H9 (cell line): ENCODE data around the gene COL18A1. TPM values are rescaled to one million over a fixed set of nuclear protein-coding genes. Genes with fewer than 3 reads are reported as not detected.

Source experiments
- DNase-seq: peaks from one replicate; pipeline ENCODE4 v3.0.0-alpha.2; 2017
- H2AFZ ChIP-seq: one replicate; pipeline ENCODE4 v1.6.1; 2013; ENCODE audit warnings: mild to moderate bottlenecking, low read length, control low read depth, moderate library complexity
- H2AK5ac ChIP-seq: 2 replicates; pipeline ENCODE4 v1.6.1; 2013; ENCODE audit warnings: low read length, control low read depth, mixed read lengths; ENCODE audit not compliant: insufficient read length
- H2BK120ac ChIP-seq: one replicate; pipeline ENCODE4 v1.6.1; 2013; ENCODE audit warnings: low read depth, mild to moderate bottlenecking, low read length, control low read depth, inconsistent platforms; ENCODE audit not compliant: poor library complexity, severe bottlenecking
- H2BK12ac ChIP-seq: 2 replicates; pipeline ENCODE4 v1.6.1; 2013; ENCODE audit warnings: low read length, control low read depth, mixed read lengths, low read depth; ENCODE audit not compliant: insufficient read length
- H2BK15ac ChIP-seq: 2 replicates; pipeline ENCODE4 v1.6.1; 2013; ENCODE audit warnings: low read depth, low read length, control low read depth
- H2BK20ac ChIP-seq: one replicate; pipeline ENCODE4 v1.6.1; 2013; ENCODE audit warnings: low read depth, mild to moderate bottlenecking, low read length, control low read depth, inconsistent platforms; ENCODE audit not compliant: poor library complexity, severe bottlenecking
- H2BK5ac ChIP-seq: 2 replicates; pipeline ENCODE4 v1.6.1; 2013; ENCODE audit warnings: low read length, control low read depth, mixed read lengths; ENCODE audit not compliant: insufficient read length
- H3K14ac ChIP-seq: 2 replicates; pipeline ENCODE4 v1.6.1; 2013; ENCODE audit warnings: low read length, control low read depth; ENCODE audit not compliant: insufficient read depth
- H3K18ac ChIP-seq: 2 replicates; pipeline ENCODE4 v1.6.1; 2013; ENCODE audit warnings: low read depth, mild to moderate bottlenecking, mixed read lengths, low read length, control low read depth; ENCODE audit not compliant: insufficient read length
- H3K23ac ChIP-seq: 2 replicates; pipeline ENCODE4 v1.6.1; 2013; ENCODE audit warnings: low read length, control low read depth, mixed read lengths, low read depth; ENCODE audit not compliant: insufficient read length
- H3K23me2 ChIP-seq: 2 replicates; pipeline ENCODE4 v1.6.1; 2013; ENCODE audit warnings: low read depth, mild to moderate bottlenecking, mixed read lengths, low read length, control low read depth; ENCODE audit not compliant: insufficient read length, poor library complexity, severe bottlenecking
- H3K27ac ChIP-seq: 2 replicates; pipeline ENCODE4 v1.5.1; 2013; ENCODE audit warnings: low read length, control low read depth, mixed read lengths, low read depth; ENCODE audit not compliant: insufficient read length
- H3K27me3 ChIP-seq: 2 replicates; pipeline ENCODE4 v1.6.1; 2013; ENCODE audit warnings: low read length, control low read depth, inconsistent platforms; ENCODE audit not compliant: insufficient read depth
- H3K4ac ChIP-seq: 2 replicates; pipeline ENCODE4 v1.6.1; 2013; ENCODE audit warnings: low read depth, mild to moderate bottlenecking, control low read depth, inconsistent platforms, low read length, moderate library complexity
- H3K4me1 ChIP-seq: 2 replicates; pipeline ENCODE4 v1.6.1; 2013; ENCODE audit warnings: low read length, control low read depth, inconsistent platforms; ENCODE audit not compliant: insufficient read depth
- H3K4me2 ChIP-seq: 2 replicates; pipeline ENCODE4 v1.6.1; 2013; ENCODE audit warnings: low read length, control low read depth, mixed read lengths; ENCODE audit not compliant: insufficient read length, insufficient read depth
- H3K56ac ChIP-seq: 2 replicates; pipeline ENCODE4 v1.6.1; 2013; ENCODE audit warnings: low read depth, mild to moderate bottlenecking, mixed read lengths, low read length, control low read depth; ENCODE audit not compliant: insufficient read length
- H3K79me1 ChIP-seq: 2 replicates; pipeline ENCODE4 v1.6.1; 2013; ENCODE audit warnings: low read depth, mild to moderate bottlenecking, moderate library complexity, low read length, control low read depth, inconsistent platforms; ENCODE audit not compliant: insufficient read depth, poor library complexity, severe bottlenecking
- H3K79me2 ChIP-seq: 2 replicates; pipeline ENCODE4 v1.6.1; 2013; ENCODE audit warnings: low read length, control low read depth, inconsistent platforms; ENCODE audit not compliant: insufficient read depth
- H3K9ac ChIP-seq: 2 replicates; pipeline ENCODE4 v1.6.1; 2013; ENCODE audit warnings: low read length, control low read depth, mixed read lengths; ENCODE audit not compliant: insufficient read length; ENCODE audit errors: extremely low read depth
- H3K9me3 ChIP-seq: one replicate; pipeline ENCODE4 v1.6.1; 2013; ENCODE audit warnings: low read depth, low read length, inconsistent platforms; ENCODE audit not compliant: control insufficient read depth
- H3T11ph ChIP-seq: one replicate; pipeline ENCODE4 v1.6.1; 2013; ENCODE audit warnings: mild to moderate bottlenecking, low read length, control low read depth, inconsistent platforms
- H4K20me1 ChIP-seq: one replicate; pipeline ENCODE4 v1.6.1; 2013; ENCODE audit not compliant: control insufficient read depth, insufficient read length, insufficient read depth
- H4K5ac ChIP-seq: 2 replicates; pipeline ENCODE4 v1.6.1; 2013; ENCODE audit warnings: low read depth, mild to moderate bottlenecking, mixed read lengths, low read length, control low read depth; ENCODE audit not compliant: insufficient read length
- H4K8ac ChIP-seq: replicated peaks from 2 replicates; pipeline ENCODE4 v1.6.1; 2013; ENCODE audit warnings: low read length, control low read depth, mixed read lengths, low read depth; ENCODE audit not compliant: insufficient read length
- H4K91ac ChIP-seq: 2 replicates; pipeline ENCODE4 v1.6.1; 2013; ENCODE audit warnings: low read depth, mild to moderate bottlenecking, moderate library complexity, mixed read lengths, low read length, control low read depth; ENCODE audit not compliant: insufficient read length
- H3K27ac Mint-ChIP-seq, 3 experiments: 2 replicates in 2 of 3; 3 replicates in 1 of 3; pipeline ENCODE4 v1.8.0; 2020 to 2021; ENCODE audit warnings: mixed read lengths in 3 of 3, mild to moderate bottlenecking in 1 of 3, moderate library complexity in 1 of 3
- H3K27me3 Mint-ChIP-seq: 2 replicates; pipeline ENCODE4 v1.8.0; 2021; ENCODE audit warnings: low read depth, mild to moderate bottlenecking, moderate library complexity, mixed read lengths
- H3K36me3 Mint-ChIP-seq, 3 experiments: 2 replicates in 2 of 3; 3 replicates in 1 of 3; pipeline ENCODE4 v1.8.0; 2020 to 2021; ENCODE audit warnings: low read depth in 3 of 3, mixed read lengths in 3 of 3; ENCODE audit not compliant: insufficient read depth in 1 of 3
- H3K4me1 Mint-ChIP-seq, 2 experiments: 2 replicates each; pipeline ENCODE4 v1.8.0; 2020; ENCODE audit warnings: mixed read lengths in 2 of 2
- H3K4me3 Mint-ChIP-seq, 2 experiments: 2 replicates in 1 of 2; 3 replicates in 1 of 2; pipeline ENCODE4 v1.8.0; 2020 to 2021; ENCODE audit warnings: mild to moderate bottlenecking in 2 of 2, mixed read lengths in 2 of 2, moderate library complexity in 1 of 2
- H3K9me3 Mint-ChIP-seq, 2 experiments: 2 replicates in 1 of 2; 3 replicates in 1 of 2; pipeline ENCODE4 v1.8.0; 2020; ENCODE audit warnings: mild to moderate bottlenecking in 2 of 2, mixed read lengths in 2 of 2, moderate library complexity in 1 of 2
- WGBS: extraction: QIAGEN DNeasy Blood & Tissue Kit; methylation state at CpG from one replicate; pipeline ENCODE4 v1.1.7; 2013; ENCODE audit warnings: missing lambda C conversion rate, low lambda C conversion rate, mixed read lengths; ENCODE audit not compliant: insufficient read length; ENCODE audit errors: extremely low coverage; 5-methylcytosine and 5-hydroxymethylcytosine counted together
- total RNA-seq: library from RNA; stranded (reverse); gene quantifications from 2 replicates; pipeline ENCODE4 v1.2.1, GENCODE V29; 2021
- TF ChIP-seq, protein P1 (sequence below): fragments of 200-600 bp; sonication (generic); conservative IDR thresholded peaks from 3 replicates; pipeline ENCODE4 v1.8.0; 2021; ENCODE audit warnings: antibody characterized with exemption, mild to moderate bottlenecking

The COL18A1 gene
- total RNA-seq, 1 experiment from 2014 or later = 232 TPM

DNA sequence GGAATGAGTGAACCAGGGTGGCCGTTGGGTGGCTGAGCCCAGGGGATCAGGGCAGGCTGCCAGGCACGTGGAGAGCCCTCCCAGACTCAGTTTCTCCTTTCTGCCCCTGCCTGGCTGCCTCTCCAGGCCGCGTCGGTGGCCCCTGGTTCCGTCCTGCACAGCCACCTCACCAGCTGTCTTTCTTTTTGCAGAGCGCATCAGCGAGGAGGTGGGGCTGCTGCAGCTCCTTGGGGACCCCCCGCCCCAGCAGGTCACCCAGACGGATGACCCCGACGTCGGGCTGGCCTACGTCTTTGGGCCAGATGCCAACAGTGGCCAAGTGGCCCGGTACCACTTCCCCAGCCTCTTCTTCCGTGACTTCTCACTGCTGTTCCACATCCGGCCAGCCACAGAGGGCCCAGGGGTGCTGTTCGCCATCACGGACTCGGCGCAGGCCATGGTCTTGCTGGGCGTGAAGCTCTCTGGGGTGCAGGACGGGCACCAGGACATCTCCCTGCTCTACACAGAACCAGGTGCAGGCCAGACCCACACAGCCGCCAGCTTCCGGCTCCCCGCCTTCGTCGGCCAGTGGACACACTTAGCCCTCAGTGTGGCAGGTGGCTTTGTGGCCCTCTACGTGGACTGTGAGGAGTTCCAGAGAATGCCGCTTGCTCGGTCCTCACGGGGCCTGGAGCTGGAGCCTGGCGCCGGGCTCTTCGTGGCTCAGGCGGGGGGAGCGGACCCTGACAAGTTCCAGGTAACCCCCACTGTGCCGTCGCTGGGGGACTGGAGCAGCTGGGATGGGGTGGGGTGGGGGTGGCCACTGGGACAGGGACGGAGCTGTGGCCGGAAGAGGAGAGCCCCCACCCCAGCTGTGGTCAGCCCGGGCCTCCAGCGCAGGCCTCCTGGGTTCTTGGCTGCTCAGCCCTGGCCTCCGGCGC is 63.3 kb downstream of the COL18A1 start:
- no peak for DNase-seq
- H4K8ac ChIP-seq = no peak overlapping the region
- H3K4ac ChIP-seq = no peak overlapping the region
- H4K20me1 ChIP-seq = no peaks in the 10 kb centered on the region
- H2AFZ ChIP-seq = no peak overlapping the region
- no CpG with 5 or more reads among the region's 45 CpGs for WGBS
- H2BK120ac ChIP-seq = no peak overlapping the region
- H3K79me2 ChIP-seq = peaks cover 11% of the 10 kb centered on the region; the same call in 1 of the 2 replicates
- no peaks in the 10 kb centered on the region for H3K23me2 ChIP-seq
- no peak overlapping the region for H4K5ac ChIP-seq
- no peaks in the 10 kb centered on the region for H3K4me1 ChIP-seq
- TF ChIP-seq, protein P1, sequence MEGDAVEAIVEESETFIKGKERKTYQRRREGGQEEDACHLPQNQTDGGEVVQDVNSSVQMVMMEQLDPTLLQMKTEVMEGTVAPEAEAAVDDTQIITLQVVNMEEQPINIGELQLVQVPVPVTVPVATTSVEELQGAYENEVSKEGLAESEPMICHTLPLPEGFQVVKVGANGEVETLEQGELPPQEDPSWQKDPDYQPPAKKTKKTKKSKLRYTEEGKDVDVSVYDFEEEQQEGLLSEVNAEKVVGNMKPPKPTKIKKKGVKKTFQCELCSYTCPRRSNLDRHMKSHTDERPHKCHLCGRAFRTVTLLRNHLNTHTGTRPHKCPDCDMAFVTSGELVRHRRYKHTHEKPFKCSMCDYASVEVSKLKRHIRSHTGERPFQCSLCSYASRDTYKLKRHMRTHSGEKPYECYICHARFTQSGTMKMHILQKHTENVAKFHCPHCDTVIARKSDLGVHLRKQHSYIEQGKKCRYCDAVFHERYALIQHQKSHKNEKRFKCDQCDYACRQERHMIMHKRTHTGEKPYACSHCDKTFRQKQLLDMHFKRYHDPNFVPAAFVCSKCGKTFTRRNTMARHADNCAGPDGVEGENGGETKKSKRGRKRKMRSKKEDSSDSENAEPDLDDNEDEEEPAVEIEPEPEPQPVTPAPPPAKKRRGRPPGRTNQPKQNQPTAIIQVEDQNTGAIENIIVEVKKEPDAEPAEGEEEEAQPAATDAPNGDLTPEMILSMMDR = no peak
- H3K9ac ChIP-seq = no peak overlapping the region
- H3T11ph ChIP-seq = no peak overlapping the region
- H2BK12ac ChIP-seq = no peak overlapping the region
- H3K27ac ChIP-seq = no peak overlapping the region
- no peak overlapping the region for H3K56ac ChIP-seq
- peaks cover 2 to 37% (median 19%) of the 10 kb centered on the region in 3 experiments; a peak in 6 of 7 replicates for H3K36me3 Mint-ChIP-seq
- no peak overlapping the region for H3K27ac Mint-ChIP-seq
- H2BK15ac ChIP-seq = no peak overlapping the region
- no peak overlapping the region for H4K91ac ChIP-seq
- peaks cover 8 to 14% of the 10 kb centered on the region in 2 experiments; a peak in 3 of 4 replicates for H3K4me1 Mint-ChIP-seq
- H3K23ac ChIP-seq = no peak overlapping the region
- peaks cover 18% of the 10 kb centered on the region for H3K79me1 ChIP-seq
- no peak overlapping the region for H3K18ac ChIP-seq
- no peak overlapping the region for H3K4me3 Mint-ChIP-seq
- no peak overlapping the region for H2AK5ac ChIP-seq
- H2BK5ac ChIP-seq = no peak overlapping the region
- no peaks in the 10 kb centered on the region for H3K9me3 Mint-ChIP-seq
- no peak overlapping the region for H3K14ac ChIP-seq
- no peak overlapping the region for H3K4me2 ChIP-seq
- H3K27me3 ChIP-seq = no peaks in the 10 kb centered on the region
- no peak overlapping the region for H2BK20ac ChIP-seq
- H3K27me3 Mint-ChIP-seq = no peaks in the 10 kb centered on the region
- H3K9me3 ChIP-seq = no peaks in the 10 kb centered on the region
